ENCODE results near the gene LCT. TPM values are rescaled to one million over a fixed set of nuclear protein-coding genes. Genes with fewer than 3 reads are reported as not detected.

Gene LCT
- total and polyA plus RNA-seq, 2 donors (not counting 1 experiment from before 2014, with no cell fraction given) = under 0.01 TPM; not detected in 1

- Histone ChIP-seq H4K20me1 (ENCODE audit: control insufficient read depth, extremely low read depth, insufficient read depth, low read length) (no peaks in the 10 kb centered on the region), H3K4me1 (ENCODE audit: control insufficient read depth, extremely low read depth, insufficient read depth, low read length) (no peaks in the 10 kb centered on the region), H3K4me2 (ENCODE audit: extremely low read depth, insufficient read depth, low read length) (no peak overlapping the region), H3K79me2 (ENCODE audit: control insufficient read depth, insufficient read depth, low read length) (no peaks in the 10 kb centered on the region), H2AFZ (ENCODE audit: low read length) (no peak overlapping the region), H3K27ac (ENCODE audit: insufficient read depth, low read length) (no peak overlapping the region), H3K9ac (ENCODE audit: insufficient read depth, low read length) (no peak overlapping the region), H3K4me3 (replicated peaks in 1 of 4; ENCODE audit: control extremely low read depth in 1 of 4, insufficient read depth in 1 of 4, low read depth in 3 of 4, low read length in 4 of 4) (no peak overlapping the region), H3K27me3 (ENCODE audit: control insufficient read depth, insufficient read depth, low read length) (no peaks in the 10 kb centered on the region), H3K9me3 (ENCODE audit: control insufficient read depth, insufficient read depth, low read depth, low read length) (no peaks in the 10 kb centered on the region), H3K36me3 (ENCODE audit: control insufficient read depth, insufficient read depth, low read length) (no peaks in the 10 kb centered on the region)
- DNase-seq (ENCODE audit: low read depth in 2 of 2) = no peak
- no peak for TF ChIP-seq CTCF (conservative IDR thresholded peaks at IDR 0.05 in 1 of 2, IDR thresholded peaks at IDR 0.05 in 1 of 2; ENCODE audit: low read depth in 1 of 2, low read length in 2 of 2)
- no peak for TF ChIP-seq EZH2 (IDR thresholded peaks at IDR 0.05; ENCODE audit: low read length, missing control alignments)
Measured at GRCh38 chr2:135821190-135821589, 15.8 kb downstream of the LCT start.

GRCh38 chr2:135820003-135820618 lies 16.9 kb downstream of the LCT start:
- Histone ChIP-seq H3K4me2 (ENCODE audit: extremely low read depth, insufficient read depth, low read length) (no peak overlapping the region), H3K27ac (ENCODE audit: insufficient read depth, low read length) (no peak overlapping the region), H3K9me3 (ENCODE audit: control insufficient read depth, insufficient read depth, low read depth, low read length) (no peaks in the 10 kb centered on the region), H2AFZ (ENCODE audit: low read length) (no peak overlapping the region), H3K27me3 (ENCODE audit: control insufficient read depth, insufficient read depth, low read length) (peaks cover 2% of the 10 kb centered on the region), H3K4me1 (ENCODE audit: control insufficient read depth, extremely low read depth, insufficient read depth, low read length) (no peaks in the 10 kb centered on the region), H3K4me3 (replicated peaks in 1 of 4; ENCODE audit: control extremely low read depth in 1 of 4, insufficient read depth in 1 of 4, low read depth in 3 of 4, low read length in 4 of 4) (no peak overlapping the region), H4K20me1 (ENCODE audit: control insufficient read depth, extremely low read depth, insufficient read depth, low read length) (no peaks in the 10 kb centered on the region), H3K9ac (ENCODE audit: insufficient read depth, low read length) (no peak overlapping the region), H3K36me3 (ENCODE audit: control insufficient read depth, insufficient read depth, low read length) (no peaks in the 10 kb centered on the region), H3K79me2 (ENCODE audit: control insufficient read depth, insufficient read depth, low read length) (no peaks in the 10 kb centered on the region)
- TF ChIP-seq CTCF (conservative IDR thresholded peaks at IDR 0.05 in 1 of 2, IDR thresholded peaks at IDR 0.05 in 1 of 2; ENCODE audit: low read depth in 1 of 2, low read length in 2 of 2) = no peak
- no peak for TF ChIP-seq EZH2 (IDR thresholded peaks at IDR 0.05; ENCODE audit: low read length, missing control alignments)
- peak in 1 of 2 donors; percentile 88 for DNase-seq (ENCODE audit: low read depth in 2 of 2)

- Histone ChIP-seq H3K36me3 (ENCODE audit: control insufficient read depth, insufficient read depth, low read length) (no peaks in the 10 kb centered on the region), H2AFZ (ENCODE audit: low read length) (no peak overlapping the region), H3K9ac (ENCODE audit: insufficient read depth, low read length) (no peak overlapping the region), H3K4me3 (replicated peaks in 1 of 4; ENCODE audit: control extremely low read depth in 1 of 4, insufficient read depth in 1 of 4, low read depth in 3 of 4, low read length in 4 of 4) (no peak overlapping the region), H3K9me3 (ENCODE audit: control insufficient read depth, insufficient read depth, low read depth, low read length) (no peaks in the 10 kb centered on the region), H3K79me2 (ENCODE audit: control insufficient read depth, insufficient read depth, low read length) (no peaks in the 10 kb centered on the region), H4K20me1 (ENCODE audit: control insufficient read depth, extremely low read depth, insufficient read depth, low read length) (no peaks in the 10 kb centered on the region), H3K4me2 (ENCODE audit: extremely low read depth, insufficient read depth, low read length) (no peak overlapping the region), H3K27ac (ENCODE audit: insufficient read depth, low read length) (no peak overlapping the region), H3K4me1 (ENCODE audit: control insufficient read depth, extremely low read depth, insufficient read depth, low read length) (no peaks in the 10 kb centered on the region), H3K27me3 (ENCODE audit: control insufficient read depth, insufficient read depth, low read length) (peaks cover 2% of the 10 kb centered on the region)
- TF ChIP-seq EZH2 (IDR thresholded peaks at IDR 0.05; ENCODE audit: low read length, missing control alignments) (no peak), CTCF (conservative IDR thresholded peaks at IDR 0.05 in 1 of 2, IDR thresholded peaks at IDR 0.05 in 1 of 2; ENCODE audit: low read depth in 1 of 2, low read length in 2 of 2) (peak; percentile 30 to 36)
- peak; percentile 17 to 59 for DNase-seq (ENCODE audit: low read depth in 2 of 2)
Measured at GRCh38 chr2:135818937-135819610, 17.9 kb downstream of the LCT start.

Measured in fibroblast of lung (primary cell).